ENCODE results near the gene RACK1. TPM values are rescaled to one million over a fixed set of nuclear protein-coding genes. Genes with fewer than 3 reads are reported as not detected.
A peak's percentile ranks its signal among the peaks of the same experiment; 100 is the strongest.

The RACK1 gene
- polyA plus RNA-seq, 2 of the 4 experiments (the other 2 are of a cell fraction): 2,590 to 3,139 TPM

DNA sequence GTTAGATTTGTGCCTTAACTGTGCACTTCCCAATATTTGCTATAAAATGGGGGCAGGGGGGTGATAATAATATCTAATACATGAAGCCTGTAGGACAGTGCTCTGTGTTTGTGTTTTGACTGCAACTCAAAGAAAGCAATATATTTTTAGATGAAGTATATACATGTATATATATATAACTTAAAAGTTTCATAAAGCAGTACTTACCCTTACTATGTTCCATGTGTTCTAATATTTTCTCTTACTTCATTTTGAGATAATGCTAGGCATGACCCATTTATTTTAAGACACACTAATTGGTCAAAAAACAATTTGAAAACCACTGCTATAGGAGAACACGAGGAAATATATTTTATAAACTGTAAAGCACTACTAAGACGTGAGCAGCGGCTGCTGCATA, 14.9 kb upstream of the RACK1 start (continued):
- TF ChIP-seq, protein P1, sequence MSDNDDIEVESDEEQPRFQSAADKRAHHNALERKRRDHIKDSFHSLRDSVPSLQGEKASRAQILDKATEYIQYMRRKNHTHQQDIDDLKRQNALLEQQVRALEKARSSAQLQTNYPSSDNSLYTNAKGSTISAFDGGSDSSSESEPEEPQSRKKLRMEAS (IDR thresholded peaks at IDR 0.05): no peak
- no peak for TF ChIP-seq JUN (IDR thresholded peaks at IDR 0.05)
- TF ChIP-seq MAFK (IDR thresholded peaks at IDR 0.05; ENCODE audit: partially characterized antibody): no peak
- TF ChIP-seq ZFP36 (IDR thresholded peaks at IDR 0.05; ENCODE audit: borderline replicate concordance, partially characterized antibody): no peak
- TF ChIP-seq KDM5A (IDR thresholded peaks at IDR 0.05): no peak
- no peak for TF ChIP-seq RAD21 (conservative IDR thresholded peaks at IDR 0.05 in 1 of 2, IDR thresholded peaks at IDR 0.05 in 1 of 2)
- no peak for TF ChIP-seq TFCP2L1 (CRISPR knock-in tag; IDR thresholded peaks at IDR 0.05)

DNA sequence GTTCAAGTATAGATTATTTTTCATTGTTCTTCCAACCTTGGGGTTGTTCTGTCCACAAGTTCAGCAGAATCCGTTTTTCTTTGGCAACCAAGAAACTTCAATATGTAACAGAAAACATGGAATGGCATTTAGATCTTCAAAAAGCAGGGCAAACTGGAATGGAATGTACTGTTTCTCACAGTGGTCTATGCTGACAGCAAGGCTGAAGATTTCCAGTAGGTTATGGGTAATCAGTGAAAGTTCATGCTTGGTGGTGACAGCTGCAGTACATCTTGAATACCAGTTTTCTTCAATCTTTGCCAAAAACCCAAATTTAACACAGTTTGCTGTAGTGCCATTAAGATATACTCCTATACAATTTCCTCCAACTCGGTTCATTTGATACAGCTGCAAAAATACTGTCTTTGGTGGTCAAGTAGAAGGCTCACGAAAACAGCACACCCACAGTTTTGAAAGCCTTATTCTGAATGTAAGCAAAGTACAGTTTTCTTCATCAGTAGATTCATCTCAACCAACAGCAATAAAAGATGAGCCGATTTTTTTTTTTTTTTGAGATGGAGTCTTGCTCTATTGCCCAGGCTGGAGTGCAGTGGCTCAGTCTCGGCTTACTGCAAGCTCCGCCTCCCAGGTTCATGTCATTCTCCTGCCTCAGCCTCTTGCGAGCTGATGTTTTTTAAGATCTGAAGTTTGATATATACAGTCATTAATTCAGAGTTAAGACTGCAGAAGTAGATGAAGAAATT, 12.3 kb upstream of the RACK1 start:
- Histone ChIP-seq H3K4me2 (no peak overlapping the region), H3K9me3 (no peaks in the 10 kb centered on the region), H3K4me3 (no peak overlapping the region), H3K4me1 (peaks cover 34% of the 10 kb centered on the region), H3K27ac (no peak overlapping the region)
- no peak for FAIRE-seq
- no peak for DNase-seq (ENCODE audit: low read depth in 1 of 2, low spot score in 1 of 2)
- CTCF ChIA-PET: interaction anchor here (1.0 to 1.4 kb wide), 3 partner anchors 9 to 72 kb away, joined by 3 to 4 read pairs (median 3); no protein-coding TSS in a partner anchor
- no peak for ATAC-seq
- 73% methylated on average over 7 of the region's 7 CpGs for WGBS (ENCODE audit: missing lambda C conversion rate)
- POLR2A ChIA-PET: interaction anchor here (1.4 kb wide), 1 partner anchor 34 kb away, joined by 5 read pairs; no protein-coding TSS in a partner anchor
- TF ChIP-seq EP300 (IDR thresholded peaks at IDR 0.05) (0 out of 5 replicates have a peak, but pooled peaks of 1 of the 2 experiments have one; percentile 11), MYC (IDR thresholded peaks at IDR 0.05; ENCODE audit: borderline replicate concordance, low read length) (no peak)

DNA sequence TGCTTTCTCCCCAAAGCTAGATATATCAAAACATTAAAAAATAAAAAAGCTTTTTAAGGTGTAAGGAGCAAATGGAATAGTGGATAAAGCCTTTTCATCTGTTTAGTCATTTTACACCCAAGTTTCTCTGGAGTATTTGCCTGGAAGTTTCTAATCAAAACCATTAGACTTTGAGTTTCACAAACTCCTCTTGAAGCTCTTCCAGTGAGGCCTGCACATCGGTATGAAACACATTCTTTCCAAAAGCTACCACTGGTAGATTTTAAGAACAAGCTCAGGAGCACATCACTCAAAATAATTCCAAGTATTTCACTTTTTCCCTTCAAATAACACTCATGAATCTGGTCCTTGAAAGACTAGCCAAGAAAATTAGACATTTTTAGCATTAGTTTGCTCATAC, 11.6 kb upstream of the RACK1 start:
- DNase-seq (ENCODE audit: low read depth in 1 of 2, low spot score in 1 of 2) (no peak), ATAC-seq (no peak), FAIRE-seq (no peak)
- Histone ChIP-seq H3K9me3 (no peaks in the 10 kb centered on the region), H3K27ac (no peak overlapping the region), H3K4me1 (peaks cover 41% of the 10 kb centered on the region), H3K4me3 (no peak overlapping the region), H3K4me2 (no peak overlapping the region)
- CTCF ChIA-PET: interaction anchor here (1.1 kb wide), 2 partner anchors 71 to 87 kb away, joined by 3 read pairs; no protein-coding TSS in a partner anchor
- TF ChIP-seq NPAS2 (CRISPR knock-in tag; IDR thresholded peaks at IDR 0.05; ENCODE audit: borderline replicate concordance) (no peak), EHMT2 (IDR thresholded peaks at IDR 0.05; ENCODE audit: low read depth) (no peak), CHD2 (IDR thresholded peaks at IDR 0.05; ENCODE audit: low read length, partially characterized antibody) (no peak), MAFK (IDR thresholded peaks at IDR 0.05; ENCODE audit: partially characterized antibody) (no peak), CHD4 (IDR thresholded peaks at IDR 0.05; ENCODE audit: borderline replicate concordance) (no peak)
- TF ChIP-seq, protein P2, sequence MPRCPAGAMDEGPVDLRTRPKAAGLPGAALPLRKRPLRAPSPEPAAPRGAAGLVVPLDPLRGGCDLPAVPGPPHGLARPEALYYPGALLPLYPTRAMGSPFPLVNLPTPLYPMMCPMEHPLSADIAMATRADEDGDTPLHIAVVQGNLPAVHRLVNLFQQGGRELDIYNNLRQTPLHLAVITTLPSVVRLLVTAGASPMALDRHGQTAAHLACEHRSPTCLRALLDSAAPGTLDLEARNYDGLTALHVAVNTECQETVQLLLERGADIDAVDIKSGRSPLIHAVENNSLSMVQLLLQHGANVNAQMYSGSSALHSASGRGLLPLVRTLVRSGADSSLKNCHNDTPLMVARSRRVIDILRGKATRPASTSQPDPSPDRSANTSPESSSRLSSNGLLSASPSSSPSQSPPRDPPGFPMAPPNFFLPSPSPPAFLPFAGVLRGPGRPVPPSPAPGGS (IDR thresholded peaks at IDR 0.05): no peak
- TF ChIP-seq, protein P3, sequence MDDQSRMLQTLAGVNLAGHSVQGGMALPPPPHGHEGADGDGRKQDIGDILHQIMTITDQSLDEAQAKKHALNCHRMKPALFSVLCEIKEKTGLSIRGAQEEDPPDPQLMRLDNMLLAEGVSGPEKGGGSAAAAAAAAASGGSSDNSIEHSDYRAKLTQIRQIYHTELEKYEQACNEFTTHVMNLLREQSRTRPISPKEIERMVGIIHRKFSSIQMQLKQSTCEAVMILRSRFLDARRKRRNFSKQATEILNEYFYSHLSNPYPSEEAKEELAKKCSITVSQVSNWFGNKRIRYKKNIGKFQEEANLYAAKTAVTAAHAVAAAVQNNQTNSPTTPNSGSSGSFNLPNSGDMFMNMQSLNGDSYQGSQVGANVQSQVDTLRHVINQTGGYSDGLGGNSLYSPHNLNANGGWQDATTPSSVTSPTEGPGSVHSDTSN (IDR thresholded peaks at IDR 0.05): no peak
- WGBS (ENCODE audit: missing lambda C conversion rate): 32% methylated on average over 1 of the region's 1 CpG
- POLR2A ChIA-PET: interaction anchor here (0.5 to 1.4 kb wide), 2 partner anchors 33 to 395 kb away, joined by 4 to 5 read pairs; no protein-coding TSS in a partner anchor

DNA sequence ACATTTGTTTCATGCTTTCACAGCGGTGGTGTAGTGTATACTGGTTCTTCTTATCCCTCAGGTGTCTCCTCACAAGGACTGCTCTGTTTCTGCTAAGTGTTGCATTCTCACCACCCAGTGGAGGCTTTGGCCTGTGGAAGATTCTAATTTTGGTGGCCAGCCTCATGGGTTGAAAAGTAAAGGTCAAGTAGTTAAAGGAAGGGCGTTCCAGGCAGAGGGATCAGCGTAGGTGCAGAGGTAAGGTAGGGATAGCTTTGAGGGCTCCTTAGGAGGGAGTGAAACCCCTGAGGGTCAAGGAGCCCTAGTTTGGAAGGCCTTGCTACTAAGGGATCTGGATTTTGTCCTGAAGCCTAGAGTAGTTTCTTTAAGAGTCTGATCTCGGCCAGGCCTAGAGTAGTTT, 4.6 kb upstream of the RACK1 start:
- peaks cover 54% of the 10 kb centered on the region for H3K4me1 ChIP-seq
- ATAC-seq (no peak), DNase-seq (ENCODE audit: low read depth in 1 of 2, low spot score in 1 of 2) (no peak), FAIRE-seq (no peak)
- 74% methylated on average over 4 of the region's 4 CpGs for WGBS (ENCODE audit: missing lambda C conversion rate)
- H3K4me3 ChIP-seq: peak overlapping the region; percentile 94
- peak overlapping the region; percentile 86 for H3K4me2 ChIP-seq
- no peaks in the 10 kb centered on the region for H3K9me3 ChIP-seq
- POLR2A ChIA-PET: interaction anchor here (2.6 kb wide), 1 partner anchor 13 kb away, joined by 21 read pairs; the partner anchor contains the start of gene TRIM52
- peak overlapping the region; percentile 55 to 97; a peak in 5 of 6 replicates for H3K27ac ChIP-seq
- CTCF ChIA-PET: interaction anchor here (1.8 kb wide), 1 partner anchor 14 kb away, joined by 4 read pairs; no protein-coding TSS in a partner anchor
- no peak for TF ChIP-seq KDM5A (IDR thresholded peaks at IDR 0.05)
- TF ChIP-seq RARB (CRISPR knock-in tag; IDR thresholded peaks at IDR 0.05): no peak
- TF ChIP-seq FOXS1 (CRISPR knock-in tag; IDR thresholded peaks at IDR 0.05): no peak
- TF ChIP-seq KDM1A (IDR thresholded peaks at IDR 0.05; ENCODE audit: low read depth): no peak
- TF ChIP-seq, protein P2 (IDR thresholded peaks at IDR 0.05): no peak
- TF ChIP-seq HOXB5 (CRISPR knock-in tag; IDR thresholded peaks at IDR 0.05): no peak
- TF ChIP-seq, protein P4, sequence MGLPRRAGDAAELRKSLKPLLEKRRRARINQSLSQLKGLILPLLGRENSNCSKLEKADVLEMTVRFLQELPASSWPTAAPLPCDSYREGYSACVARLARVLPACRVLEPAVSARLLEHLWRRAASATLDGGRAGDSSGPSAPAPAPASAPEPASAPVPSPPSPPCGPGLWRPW (IDR thresholded peaks at IDR 0.05): no peak
- no peak for TF ChIP-seq TP53 (CRISPR knock-in tag; IDR thresholded peaks at IDR 0.05)
- TF ChIP-seq POLR2AphosphoS2 (conservative IDR thresholded peaks at IDR 0.05; ENCODE audit: low read length): no peak
- TF ChIP-seq HOXA7 (CRISPR knock-in tag; IDR thresholded peaks at IDR 0.05): no peak
- TF ChIP-seq, protein P3 (IDR thresholded peaks at IDR 0.05): no peak
- TF ChIP-seq RNF2 (IDR thresholded peaks at IDR 0.05; ENCODE audit: borderline replicate concordance, low read depth): no peak
- TF ChIP-seq RCOR1 (IDR thresholded peaks at IDR 0.05; ENCODE audit: low read depth, low read length): no peak

Measured in A549 (cell line).